HG03558 (cell line): ENCODE measurements around the gene ARHGEF4.
"Not testable (repeated sequence)": the region's sequence is repeated elsewhere in the genome, so short reads cannot be mapped to it uniquely, and the experiment has no call there.

Experiments
- ATAC-seq: cut with Tn5 transposase; IDR thresholded peaks from one replicate; pipeline ENCODE4 v1.9.1; 2021; ENCODE audit warnings: moderate number of reproducible peaks; ENCODE audit not compliant: unreplicated experiment; ENCODE audit errors: extremely low read depth

ARHGEF4 gene

GRCh38 chr2:130963196-130963848, 126.6 kb downstream of the ARHGEF4 start:
- ATAC-seq, result no peak

- ATAC-seq, result no peak
Observed at GRCh38 chr2:130963849-130964793, 127.4 kb downstream of the ARHGEF4 start.

DNA sequence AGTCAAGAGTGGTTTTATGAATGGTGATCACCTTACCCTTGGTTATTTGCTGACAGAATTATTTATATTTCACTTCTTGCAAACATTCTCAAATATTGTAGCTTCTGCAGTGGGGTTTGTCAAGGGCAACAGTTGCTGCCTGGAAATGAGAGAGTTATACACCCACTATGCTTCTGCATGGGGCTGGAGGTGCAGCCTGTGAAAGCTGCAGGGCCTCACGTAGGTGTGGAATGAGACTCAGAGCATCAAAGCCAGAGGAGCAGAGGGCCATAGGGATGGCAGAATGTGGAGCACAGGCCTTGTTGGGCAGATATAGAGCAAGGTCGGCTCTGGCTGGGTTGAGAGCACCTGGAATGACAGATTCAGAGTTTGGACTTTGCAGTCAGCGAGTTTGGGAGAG, 128.2 kb downstream of the ARHGEF4 start:
- no peak for ATAC-seq

- ATAC-seq, result no peak
Observed at GRCh38 chr2:130966149-130966774, 129.5 kb downstream of the ARHGEF4 start.

DNA sequence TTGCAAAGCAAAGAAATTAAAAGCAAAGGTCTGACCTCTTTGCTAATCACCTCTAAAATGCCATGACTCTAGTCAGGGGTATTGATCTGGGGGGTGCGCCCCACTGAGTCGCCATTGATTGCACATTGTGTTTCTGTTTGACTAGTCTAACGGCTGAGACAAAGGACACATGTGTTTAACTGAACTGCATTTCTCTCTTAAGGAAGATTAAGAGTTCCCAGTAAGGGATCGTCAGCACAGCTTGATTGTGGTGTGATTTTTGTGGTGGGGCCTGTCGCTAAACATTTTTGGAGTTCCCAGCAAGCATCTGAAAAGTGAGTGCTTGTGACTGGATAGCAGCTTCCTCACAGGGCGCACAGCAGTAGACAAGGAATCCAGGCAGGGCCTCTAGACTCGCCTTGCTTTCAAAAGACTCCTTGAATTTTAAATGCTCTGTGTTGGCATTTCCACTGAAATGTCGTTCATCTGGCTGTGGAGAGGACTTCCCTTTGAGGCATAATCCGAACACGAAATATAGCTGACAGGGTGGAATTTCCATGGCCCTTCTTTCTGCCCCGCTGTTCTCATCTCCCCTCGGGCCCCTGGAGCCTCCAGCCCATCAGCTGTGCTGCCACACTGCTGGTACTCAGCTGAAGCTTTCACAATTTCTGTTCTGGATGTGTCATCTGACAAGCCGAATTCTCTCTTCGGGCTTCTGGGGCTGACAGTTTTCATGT, 130.2 kb downstream of the ARHGEF4 start:
- ATAC-seq, result no peak

- peak; percentile 71 for ATAC-seq
Observed at GRCh38 chr2:130972410-130972809, 135.7 kb downstream of the ARHGEF4 start.

- no peak for ATAC-seq
Observed at GRCh38 chr2:130975729-130976128, 139.0 kb downstream of the ARHGEF4 start.

GRCh38 chr2:130976591-130977237, 140.0 kb downstream of the ARHGEF4 start:
- ATAC-seq, result no peak

GRCh38 chr2:130977461-130978050, 140.8 kb downstream of the ARHGEF4 start:
- no peak for ATAC-seq

DNA sequence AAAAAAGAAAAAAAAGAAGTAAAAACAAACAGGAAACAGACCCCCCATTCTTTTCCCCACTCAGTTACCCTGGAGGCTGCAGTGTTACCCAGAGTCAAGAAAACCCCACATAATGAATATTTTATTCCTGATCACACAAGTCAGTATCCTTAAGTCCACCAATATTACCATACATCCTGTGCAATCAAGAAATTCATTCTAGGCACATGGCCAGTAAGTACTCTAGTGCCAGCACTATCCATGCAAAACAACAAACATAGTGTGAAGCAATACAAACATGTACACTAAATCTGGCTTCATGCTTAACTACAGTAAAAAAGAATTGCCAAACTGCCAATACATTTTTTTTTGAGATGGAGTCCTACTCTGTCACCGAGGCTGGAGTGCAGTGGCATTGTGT, 145.0 kb downstream of the ARHGEF4 start:
- no peak for ATAC-seq

DNA sequence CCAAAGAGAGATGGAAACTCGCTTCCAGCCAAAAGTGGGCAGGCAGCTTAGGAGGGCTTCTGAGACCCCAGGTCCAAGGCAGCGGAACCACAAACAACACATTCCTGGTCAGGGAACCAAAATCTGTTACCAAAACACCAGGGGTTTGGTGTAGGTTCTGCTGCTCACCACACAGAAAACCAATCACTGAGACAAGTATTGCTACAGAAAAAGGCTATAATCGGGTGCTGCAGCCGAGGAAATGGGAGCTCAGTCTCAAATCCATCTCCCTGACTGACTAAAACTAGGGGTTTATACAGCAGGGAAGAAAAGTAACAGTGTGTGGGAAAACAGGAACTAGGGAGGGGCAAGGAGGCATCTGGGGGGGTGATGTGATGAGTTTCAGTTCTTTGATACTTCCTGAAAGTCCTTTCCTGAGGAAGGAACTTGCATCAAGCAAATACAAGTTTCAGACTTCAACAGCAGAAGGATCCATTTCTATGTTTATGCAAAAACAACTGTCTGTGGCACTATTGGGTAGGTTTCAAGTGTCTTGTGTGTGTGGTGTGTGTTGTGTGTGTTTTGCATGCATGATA, 148.6 kb downstream of the ARHGEF4 start:
- ATAC-seq, result no peak

- ATAC-seq, result no peak
Observed at GRCh38 chr2:130985831-130986649, 149.3 kb downstream of the ARHGEF4 start.

GRCh38 chr2:130986890-130987493, 150.3 kb downstream of the ARHGEF4 start:
- ATAC-seq, result no peak

DNA sequence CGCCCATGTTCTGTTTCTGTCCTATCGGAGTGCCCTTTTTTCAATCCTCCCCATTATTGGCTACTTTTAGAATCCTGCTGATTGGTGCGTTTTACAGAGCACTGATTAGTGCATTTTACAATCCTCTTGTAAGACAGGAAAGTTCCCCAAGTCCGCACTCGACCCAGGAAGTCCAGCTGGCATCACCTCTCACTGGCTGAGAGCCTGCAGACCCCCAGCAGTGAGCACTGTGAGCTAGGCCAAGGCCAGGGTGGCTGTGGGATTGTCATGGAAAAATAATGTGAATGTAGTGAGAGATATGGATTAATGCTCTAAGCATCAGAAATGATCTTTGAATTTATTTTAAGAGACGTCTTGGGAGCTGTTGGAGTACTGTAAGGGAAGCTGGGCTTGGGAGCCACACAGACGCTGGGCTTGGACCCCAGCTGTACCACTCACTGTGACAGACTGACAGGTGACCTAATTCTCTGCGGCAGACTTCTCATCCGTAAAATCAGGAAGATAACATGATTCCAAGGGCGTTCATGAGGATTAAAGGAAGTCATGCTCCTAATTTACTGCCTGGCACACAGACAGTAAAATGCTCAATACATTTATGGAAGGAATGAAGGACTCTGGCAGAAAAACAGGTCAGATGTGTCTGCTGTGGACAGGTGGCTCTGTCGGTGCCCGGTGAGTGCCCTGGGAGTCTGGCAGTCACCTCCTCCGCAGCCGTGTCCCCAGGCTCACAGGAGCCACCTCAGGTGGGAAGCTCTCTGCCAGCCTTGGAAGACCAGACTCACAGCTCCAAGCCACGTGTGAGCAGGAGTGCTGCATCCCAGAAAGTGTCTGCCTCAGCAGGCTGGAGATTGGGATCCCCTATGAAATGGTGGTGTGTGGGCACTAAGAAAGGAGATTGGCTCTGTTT, 151.1 kb downstream of the ARHGEF4 start:
- ATAC-seq, result no peak

GRCh38 chr2:130991446-130991845, 154.7 kb downstream of the ARHGEF4 start:
- ATAC-seq, result not testable (repeated sequence)

DNA sequence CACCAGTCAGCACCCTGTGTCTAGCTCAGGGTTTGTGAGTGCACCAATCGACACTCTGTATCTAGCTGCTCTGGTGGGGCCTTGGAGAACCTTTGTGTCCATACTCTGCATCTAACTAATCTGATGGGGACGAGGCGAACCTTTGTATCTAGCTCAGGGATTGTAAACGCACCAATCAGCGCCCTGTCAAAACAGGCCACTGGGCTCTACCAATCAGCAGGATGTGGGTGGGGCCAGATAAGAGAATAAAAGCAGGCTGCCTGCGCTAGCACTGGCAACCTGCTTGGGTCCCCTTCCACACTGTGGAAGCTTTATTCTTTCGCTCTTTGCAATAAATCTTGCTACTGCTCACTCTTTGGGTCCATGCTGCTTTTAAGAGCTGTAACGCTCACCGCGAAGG, 155.3 kb downstream of the ARHGEF4 start:
- not testable (repeated sequence) for ATAC-seq

DNA sequence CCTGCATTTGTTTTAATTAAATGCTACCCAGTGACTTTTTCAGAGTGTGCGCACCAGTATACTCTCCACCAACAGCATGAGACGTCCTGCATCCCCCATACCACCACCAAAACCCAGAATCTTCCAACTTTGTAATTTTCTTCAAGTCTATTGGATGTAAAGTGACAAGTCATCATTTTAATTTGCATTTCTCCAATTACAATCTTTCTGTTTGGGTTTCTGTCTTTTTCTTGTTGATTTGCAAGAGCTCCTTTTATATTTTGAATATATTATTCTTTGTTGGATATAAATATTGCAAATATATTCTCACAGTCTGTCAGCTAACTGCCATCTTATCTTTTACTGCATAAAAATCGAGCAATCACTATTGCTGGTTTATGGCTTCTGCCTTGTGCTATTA, 160.0 kb downstream of the ARHGEF4 start:
- no peak for ATAC-seq
